HepG2 (cell line): ENCODE measurements around the gene MIA3. TPM values are rescaled to one million over a fixed set of nuclear protein-coding genes. Genes with fewer than 3 reads are reported as not detected.

ENCODE experiments used
- ARHGAP35 ChIP-seq: sonication (generic); formaldehyde crosslinking; IDR thresholded peaks from 2 replicates; pipeline ENCODE4 v1.9.0; 2022; ENCODE audit warnings: mild to moderate bottlenecking, inconsistent platforms, moderate library complexity, missing genetic modification reagents, borderline replicate concordance
- ARNT2 ChIP-seq: sonication (generic); formaldehyde crosslinking; IDR thresholded peaks from 2 replicates; pipeline ENCODE4 v1.8.0; 2022; ENCODE audit warnings: mild to moderate bottlenecking, low read depth, missing genetic modification reagents, moderate library complexity
- BHLHE40 ChIP-seq: IDR thresholded peaks from 2 replicates; pipeline ENCODE4 v1.6.1; 2011; ENCODE audit warnings: low read length, improper control_type of control experiment
- ETV5 ChIP-seq: IDR thresholded peaks from 2 replicates; pipeline ENCODE4 v1.6.1; 2018; ENCODE audit warnings: missing biosample characterization, missing genetic modification reagents, inconsistent platforms, borderline replicate concordance
- HDAC1 ChIP-seq: sonication (generic); formaldehyde crosslinking; IDR thresholded peaks from 2 replicates; pipeline ENCODE4 v1.5.1; 2020; ENCODE audit warnings: mild to moderate bottlenecking, missing genetic modification reagents
- JDP2 ChIP-seq: sonication (generic); formaldehyde crosslinking; IDR thresholded peaks from 2 replicates; pipeline ENCODE4 v1.8.1; 2022; ENCODE audit warnings: missing genetic modification reagents, borderline replicate concordance
- KAT2B ChIP-seq: fragments of 150-350 bp; IDR thresholded peaks from 2 replicates; pipeline ENCODE4 v1.6.1; 2014; ENCODE audit warnings: low read depth, low read length, borderline replicate concordance
- MTA3 ChIP-seq: sonication (generic); formaldehyde crosslinking; IDR thresholded peaks from 2 replicates; pipeline ENCODE4 v1.4.0; 2020; ENCODE audit warnings: missing genetic modification reagents
- MTF1 ChIP-seq: sonication (generic); formaldehyde crosslinking; IDR thresholded peaks from 2 replicates; pipeline ENCODE4 v1.5.0; 2020; ENCODE audit warnings: missing genetic modification reagents
- NR2C2 ChIP-seq: sonication (generic); formaldehyde crosslinking; IDR thresholded peaks from 2 replicates; pipeline ENCODE4 v1.4.0; 2020; ENCODE audit warnings: missing genetic modification reagents, mild to moderate bottlenecking, moderate library complexity, borderline replicate concordance
- PHF8 ChIP-seq: sonication (generic); formaldehyde crosslinking; IDR thresholded peaks from 2 replicates; pipeline ENCODE4 v1.5.0; 2020; ENCODE audit warnings: missing genetic modification reagents
- POGZ ChIP-seq: sonication (generic); formaldehyde crosslinking; IDR thresholded peaks from 2 replicates; pipeline ENCODE4 v1.4.0; 2020; ENCODE audit warnings: mild to moderate bottlenecking, missing genetic modification reagents
- RFXAP ChIP-seq: sonication (generic); formaldehyde crosslinking; IDR thresholded peaks from 2 replicates; pipeline ENCODE4 v1.4.0; 2020; ENCODE audit warnings: missing genetic modification reagents, borderline replicate concordance
- TAF15 ChIP-seq: fragments of 200-400 bp; formaldehyde crosslinking; IDR thresholded peaks from one replicate; pipeline ENCODE4 v1.6.1; 2018; ENCODE audit warnings: mild to moderate bottlenecking, low read depth, low read length; ENCODE audit not compliant: poor library complexity, severe bottlenecking
- TARDBP ChIP-seq: sonication (generic); formaldehyde crosslinking; IDR thresholded peaks from 2 replicates; pipeline ENCODE4 v1.8.0; 2022; ENCODE audit warnings: mild to moderate bottlenecking, missing genetic modification reagents
- TEAD2 ChIP-seq: sonication (generic); formaldehyde crosslinking; IDR thresholded peaks from 2 replicates; pipeline ENCODE4 v1.9.0; 2021; ENCODE audit warnings: missing genetic modification reagents
- TFE3 ChIP-seq: IDR thresholded peaks from 2 replicates; pipeline ENCODE4 v1.6.1; 2016
- ZC3H13 ChIP-seq: sonication (generic); formaldehyde crosslinking; IDR thresholded peaks from 2 replicates; pipeline ENCODE4 v1.8.1; 2023; ENCODE audit warnings: mild to moderate bottlenecking, missing genetic modification reagents, moderate library complexity
- ZFP36 ChIP-seq: fragments of 150-350 bp; IDR thresholded peaks from 2 replicates; pipeline ENCODE4 v1.6.1; 2018; ENCODE audit warnings: borderline replicate concordance, low read length, low read depth; ENCODE audit not compliant: partially characterized antibody
- ZNF143 ChIP-seq: sonication (generic); formaldehyde crosslinking; IDR thresholded peaks from 2 replicates; pipeline ENCODE4 v1.4.0; 2020; ENCODE audit warnings: missing genetic modification reagents
- ZNF382 ChIP-seq: sonication (generic); formaldehyde crosslinking; IDR thresholded peaks from 2 replicates; pipeline ENCODE4 v1.5.0; 2020; ENCODE audit warnings: missing genetic modification reagents, mild to moderate bottlenecking, borderline replicate concordance
- ZNF772 ChIP-seq: sonication (generic); formaldehyde crosslinking; IDR thresholded peaks from 2 replicates; pipeline ENCODE4 v1.5.0; 2020; ENCODE audit warnings: mild to moderate bottlenecking, missing genetic modification reagents
- ZZZ3 ChIP-seq: sonication (generic); formaldehyde crosslinking; IDR thresholded peaks from 2 replicates; pipeline ENCODE4 v1.4.0; 2020; ENCODE audit warnings: missing genetic modification reagents, mild to moderate bottlenecking, borderline replicate concordance
- polyA plus RNA-seq, 8 experiments: library from polyadenylated mRNA; depleted of rRNA in 3 of 8; stranded (reverse) in 7 of 8; unstranded in 1 of 8; fragments of >200 nt; fragmentation: Illumina TruSeq in 4 of 8; extraction: Trizol in 4 of 8; gene quantifications; 2 replicates each; pipeline versions ENCODE4 v1.2.1 to v1.2.3, GENCODE V29; 2011 to 2016; ENCODE audit warnings: low read depth in 4 of 8, missing spikeins in 1 of 8, mixed read lengths in 1 of 8; ENCODE audit not compliant: insufficient read depth in 1 of 8
- total RNA-seq, 5 experiments: library from RNA; depleted of rRNA; stranded (reverse); fragments of >200 nt; fragmentation: Illumina TruSeq; extraction: Trizol; gene quantifications; 2 replicates each; pipeline ENCODE4 v1.2.3, GENCODE V29; 2016; ENCODE audit warnings: low read depth in 1 of 5
- TF ChIP-seq, protein P1 (sequence below): sonication (generic); formaldehyde crosslinking; IDR thresholded peaks from 2 replicates; pipeline ENCODE4 v1.5.1; 2020; ENCODE audit warnings: mild to moderate bottlenecking, missing genetic modification reagents, moderate library complexity
- TF ChIP-seq, protein P2 (sequence below): sonication (generic); formaldehyde crosslinking; IDR thresholded peaks from 2 replicates; pipeline ENCODE4 v1.9.0; 2021; ENCODE audit warnings: missing genetic modification reagents, borderline replicate concordance

The MIA3 gene
- total and polyA plus RNA-seq, 2 of the 13 experiments (the other 11 are each of a cell fraction or from before 2014, with no cell fraction given): 45.6 to 48.7 TPM

DNA sequence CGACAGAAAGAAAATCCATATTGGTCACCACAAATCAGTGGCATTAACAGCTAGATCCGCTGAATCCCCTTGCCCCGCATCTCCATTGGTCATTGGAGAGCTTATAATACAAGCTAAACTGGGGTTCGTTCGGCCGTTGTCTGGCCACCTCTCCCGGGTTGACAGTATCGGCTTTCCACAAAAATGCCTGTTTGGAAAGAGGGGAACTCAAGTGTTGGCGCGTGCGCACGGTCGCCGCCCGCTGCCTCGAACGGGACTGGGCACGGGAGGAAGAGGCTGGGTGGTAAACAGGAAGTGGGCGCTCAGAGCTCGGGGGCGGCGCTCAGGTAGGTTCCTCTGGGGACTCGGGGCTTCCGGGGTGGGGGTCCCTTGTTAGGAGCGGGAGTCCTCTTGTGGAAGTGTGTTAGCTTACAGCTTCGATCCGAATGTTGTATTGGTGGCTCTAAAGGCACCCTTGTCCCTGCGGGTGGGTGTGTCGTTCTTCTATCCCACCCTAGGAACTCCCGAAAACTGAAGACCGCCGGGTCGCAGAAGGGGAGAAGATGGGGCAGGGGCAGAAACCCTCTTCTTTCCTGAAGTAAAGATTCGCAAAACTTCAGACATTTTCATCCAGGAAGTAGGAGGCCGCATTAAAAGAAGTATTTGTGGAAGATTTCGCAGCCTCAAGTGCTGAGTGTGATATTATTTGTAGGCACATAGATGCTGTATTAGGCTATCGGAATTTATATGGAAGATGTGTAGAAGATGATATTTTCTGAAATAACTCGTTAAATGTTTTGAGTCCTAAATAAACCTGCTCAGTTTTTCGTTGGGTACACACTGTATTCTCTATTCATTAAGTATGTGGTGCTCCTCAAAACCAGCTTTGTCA is 95.4 kb downstream of the MIA3 start (continued):
- TF ChIP-seq, protein P1, sequence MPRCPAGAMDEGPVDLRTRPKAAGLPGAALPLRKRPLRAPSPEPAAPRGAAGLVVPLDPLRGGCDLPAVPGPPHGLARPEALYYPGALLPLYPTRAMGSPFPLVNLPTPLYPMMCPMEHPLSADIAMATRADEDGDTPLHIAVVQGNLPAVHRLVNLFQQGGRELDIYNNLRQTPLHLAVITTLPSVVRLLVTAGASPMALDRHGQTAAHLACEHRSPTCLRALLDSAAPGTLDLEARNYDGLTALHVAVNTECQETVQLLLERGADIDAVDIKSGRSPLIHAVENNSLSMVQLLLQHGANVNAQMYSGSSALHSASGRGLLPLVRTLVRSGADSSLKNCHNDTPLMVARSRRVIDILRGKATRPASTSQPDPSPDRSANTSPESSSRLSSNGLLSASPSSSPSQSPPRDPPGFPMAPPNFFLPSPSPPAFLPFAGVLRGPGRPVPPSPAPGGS (CRISPR knock-in tag): no peak
- TF ChIP-seq ARNT2 (no peak), MTA3 (CRISPR knock-in tag) (no peak), MTF1 (CRISPR knock-in tag) (no peak), TEAD2 (CRISPR knock-in tag) (no peak), POGZ (peak; percentile 77), ETV5 (peak; percentile 82), NR2C2 (CRISPR knock-in tag) (no peak), HDAC1 (no peak), ARHGAP35 (no peak), KAT2B (no peak), TAF15 (no peak), ZC3H13 (no peak), ZZZ3 (CRISPR knock-in tag) (no peak; the same call in 1 of the 2 replicates), RFXAP (CRISPR knock-in tag) (no peak), JDP2 (no peak), ZNF382 (CRISPR knock-in tag) (no peak), ZFP36 (no peak), PHF8 (CRISPR knock-in tag) (no peak; the same call in 1 of the 2 replicates), ZNF143 (CRISPR knock-in tag) (peak; percentile 20; the same call in 1 of the 2 replicates), ZNF772 (CRISPR knock-in tag) (no peak; the same call in 1 of the 2 replicates), TFE3 (CRISPR knock-in tag) (no peak), TARDBP (CRISPR knock-in tag) (no peak), BHLHE40 (peak; percentile 96)
- TF ChIP-seq, protein P2, sequence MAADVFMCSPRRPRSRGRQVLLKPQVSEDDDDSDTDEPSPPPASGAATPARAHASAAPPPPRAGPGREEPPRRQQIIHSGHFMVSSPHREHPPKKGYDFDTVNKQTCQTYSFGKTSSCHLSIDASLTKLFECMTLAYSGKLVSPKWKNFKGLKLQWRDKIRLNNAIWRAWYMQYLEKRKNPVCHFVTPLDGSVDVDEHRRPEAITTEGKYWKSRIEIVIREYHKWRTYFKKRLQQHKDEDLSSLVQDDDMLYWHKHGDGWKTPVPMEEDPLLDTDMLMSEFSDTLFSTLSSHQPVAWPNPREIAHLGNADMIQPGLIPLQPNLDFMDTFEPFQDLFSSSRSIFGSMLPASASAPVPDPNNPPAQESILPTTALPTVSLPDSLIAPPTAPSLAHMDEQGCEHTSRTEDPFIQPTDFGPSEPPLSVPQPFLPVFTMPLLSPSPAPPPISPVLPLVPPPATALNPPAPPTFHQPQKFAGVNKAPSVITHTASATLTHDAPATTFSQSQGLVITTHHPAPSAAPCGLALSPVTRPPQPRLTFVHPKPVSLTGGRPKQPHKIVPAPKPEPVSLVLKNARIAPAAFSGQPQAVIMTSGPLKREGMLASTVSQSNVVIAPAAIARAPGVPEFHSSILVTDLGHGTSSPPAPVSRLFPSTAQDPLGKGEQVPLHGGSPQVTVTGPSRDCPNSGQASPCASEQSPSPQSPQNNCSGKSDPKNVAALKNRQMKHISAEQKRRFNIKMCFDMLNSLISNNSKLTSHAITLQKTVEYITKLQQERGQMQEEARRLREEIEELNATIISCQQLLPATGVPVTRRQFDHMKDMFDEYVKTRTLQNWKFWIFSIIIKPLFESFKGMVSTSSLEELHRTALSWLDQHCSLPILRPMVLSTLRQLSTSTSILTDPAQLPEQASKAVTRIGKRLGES: no peak
